Chondrocyte (in vitro differentiated cells): ENCODE measurements around the gene SNX33. TPM values are rescaled to one million over a fixed set of nuclear protein-coding genes. Genes with fewer than 3 reads are reported as not detected.

ENCODE experiments used
- DNase-seq: peaks from one replicate; pipeline ENCODE4 v3.0.0; 2021; ENCODE audit warnings: mixed read lengths, low spot score
- H3K27ac Mint-ChIP-seq: one replicate; pipeline ENCODE4 v1.8.0; 2021; ENCODE audit warnings: mild to moderate bottlenecking, moderate library complexity, mixed read lengths; ENCODE audit not compliant: unreplicated experiment
- H3K27me3 Mint-ChIP-seq: 2 replicates; pipeline ENCODE4 v1.8.0; 2021; ENCODE audit warnings: low read depth, mixed read lengths
- H3K36me3 Mint-ChIP-seq: 2 replicates; pipeline ENCODE4 v1.8.0; 2021; ENCODE audit warnings: low read depth, mixed read lengths
- H3K4me1 Mint-ChIP-seq: 2 replicates; pipeline ENCODE4 v1.8.0; 2021; ENCODE audit warnings: low read depth, mild to moderate bottlenecking, mixed read lengths
- H3K4me3 Mint-ChIP-seq: one replicate; pipeline ENCODE4 v1.8.0; 2021; ENCODE audit warnings: mild to moderate bottlenecking, moderate library complexity, mixed read lengths; ENCODE audit not compliant: unreplicated experiment
- H3K9me3 Mint-ChIP-seq: 2 replicates; pipeline ENCODE4 v1.8.0; 2021; ENCODE audit warnings: low read depth, mixed read lengths
- total RNA-seq: library from RNA; stranded (reverse); gene quantifications from 3 replicates; pipeline ENCODE4 v1.2.1, GENCODE V29; 2021
- TF ChIP-seq, protein P1 (sequence below): fragments of 200-600 bp; sonication (generic); IDR thresholded peaks from 2 replicates; pipeline ENCODE4 v1.5.0; 2021; ENCODE audit warnings: antibody characterized with exemption, mild to moderate bottlenecking, moderate library complexity

Gene SNX33
- total RNA-seq, 1 donor from 2014 or later: 31.2 TPM

DNA sequence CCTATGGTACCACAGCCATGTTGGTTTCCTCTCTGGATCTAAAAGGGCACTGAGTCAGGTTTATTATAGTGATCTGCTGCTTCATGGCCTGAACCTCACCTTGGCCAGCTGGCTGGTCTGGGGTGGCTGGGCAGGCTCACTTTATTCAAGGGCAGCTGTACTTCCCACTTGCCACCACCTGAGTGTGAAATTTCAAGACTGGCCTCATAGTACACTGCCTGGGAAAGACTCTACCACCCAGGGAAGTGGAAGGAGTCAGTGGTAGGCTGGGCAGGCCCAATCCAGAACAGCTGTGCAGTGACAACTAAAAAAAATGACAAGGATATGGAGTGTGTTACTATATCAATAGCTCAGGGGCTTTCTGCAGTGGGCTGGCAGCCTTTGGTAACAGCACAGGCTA, 30.9 kb upstream of the SNX33 start:
- Mint-ChIP-seq H3K9me3 (no peaks in the 10 kb centered on the region), H3K4me3 (no peak overlapping the region), H3K36me3 (peaks cover 29% of the 10 kb centered on the region), H3K27me3 (no peaks in the 10 kb centered on the region), H3K4me1 (peaks cover 21% of the 10 kb centered on the region), H3K27ac (no peak overlapping the region)
- TF ChIP-seq, protein P1, sequence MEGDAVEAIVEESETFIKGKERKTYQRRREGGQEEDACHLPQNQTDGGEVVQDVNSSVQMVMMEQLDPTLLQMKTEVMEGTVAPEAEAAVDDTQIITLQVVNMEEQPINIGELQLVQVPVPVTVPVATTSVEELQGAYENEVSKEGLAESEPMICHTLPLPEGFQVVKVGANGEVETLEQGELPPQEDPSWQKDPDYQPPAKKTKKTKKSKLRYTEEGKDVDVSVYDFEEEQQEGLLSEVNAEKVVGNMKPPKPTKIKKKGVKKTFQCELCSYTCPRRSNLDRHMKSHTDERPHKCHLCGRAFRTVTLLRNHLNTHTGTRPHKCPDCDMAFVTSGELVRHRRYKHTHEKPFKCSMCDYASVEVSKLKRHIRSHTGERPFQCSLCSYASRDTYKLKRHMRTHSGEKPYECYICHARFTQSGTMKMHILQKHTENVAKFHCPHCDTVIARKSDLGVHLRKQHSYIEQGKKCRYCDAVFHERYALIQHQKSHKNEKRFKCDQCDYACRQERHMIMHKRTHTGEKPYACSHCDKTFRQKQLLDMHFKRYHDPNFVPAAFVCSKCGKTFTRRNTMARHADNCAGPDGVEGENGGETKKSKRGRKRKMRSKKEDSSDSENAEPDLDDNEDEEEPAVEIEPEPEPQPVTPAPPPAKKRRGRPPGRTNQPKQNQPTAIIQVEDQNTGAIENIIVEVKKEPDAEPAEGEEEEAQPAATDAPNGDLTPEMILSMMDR: no peak
- no peak for DNase-seq

DNA sequence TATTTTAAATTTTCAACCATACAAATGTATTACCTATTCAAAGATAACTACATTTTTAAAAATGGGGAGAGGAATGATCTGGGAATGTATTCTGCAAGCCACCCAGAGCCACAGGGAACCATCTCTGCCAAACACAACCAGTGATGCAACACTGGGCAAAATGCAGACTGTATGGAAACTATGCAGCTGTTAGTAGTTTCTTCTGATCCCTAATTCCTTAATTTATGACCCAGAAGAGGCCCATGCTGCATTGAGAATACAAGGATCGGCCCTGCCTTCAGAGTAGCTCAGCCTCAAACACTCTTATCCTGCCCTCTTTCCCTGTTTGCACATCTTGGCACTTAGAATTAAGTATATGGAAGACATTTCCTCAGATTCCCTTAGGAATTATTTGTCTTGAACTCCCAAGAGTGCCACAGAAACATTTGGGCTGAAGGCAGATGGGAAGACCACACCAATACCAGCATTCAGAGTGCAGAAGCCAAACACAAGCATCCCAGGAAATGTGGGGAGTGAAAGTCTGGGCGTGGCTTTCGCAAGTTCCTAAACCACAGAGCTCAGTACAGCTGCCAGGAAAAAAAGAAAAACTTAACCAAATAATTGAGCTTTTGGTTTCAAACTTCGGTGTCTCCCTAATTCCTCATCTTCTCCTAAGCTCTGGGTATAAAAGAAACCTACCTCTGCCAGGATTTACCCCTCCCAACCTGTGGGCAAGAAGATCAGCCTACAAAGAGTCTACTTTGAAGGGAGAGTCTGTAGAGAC, 27.5 kb upstream of the SNX33 start:
- H3K27me3 Mint-ChIP-seq: no peaks in the 10 kb centered on the region
- TF ChIP-seq, protein P1: no peak
- peaks cover 15% of the 10 kb centered on the region for H3K36me3 Mint-ChIP-seq
- peak overlapping the region; percentile 66 for H3K4me3 Mint-ChIP-seq
- DNase-seq: no peak
- H3K27ac Mint-ChIP-seq: peak overlapping the region; percentile 93
- peaks cover 32% of the 10 kb centered on the region for H3K4me1 Mint-ChIP-seq
- H3K9me3 Mint-ChIP-seq: no peaks in the 10 kb centered on the region

DNA sequence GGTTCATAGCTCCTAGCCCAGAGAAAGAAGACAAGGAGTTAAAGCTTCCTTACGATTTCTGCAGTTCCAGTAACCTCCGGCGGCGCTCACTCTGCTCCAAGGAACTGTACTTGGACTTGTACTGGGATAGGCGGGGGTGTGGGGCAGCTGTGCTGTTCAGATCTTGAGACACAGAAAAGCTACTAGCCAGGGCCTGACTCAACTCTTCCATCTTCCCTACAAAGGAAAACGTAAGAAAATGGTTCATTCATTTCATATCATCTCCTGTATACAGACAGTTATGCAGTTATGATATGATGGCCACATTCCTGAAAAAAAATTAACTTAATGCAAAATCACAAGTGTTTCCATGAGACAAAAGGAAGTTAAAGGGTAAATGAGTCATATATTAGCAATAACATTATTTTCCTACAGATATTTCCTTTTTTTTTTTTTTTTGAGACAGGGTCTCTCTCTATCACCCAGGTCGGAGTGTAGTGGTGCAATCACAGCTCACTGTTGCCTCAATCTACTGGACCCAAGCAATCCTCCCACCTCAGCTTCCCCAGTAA, 26.8 kb upstream of the SNX33 start:
- H3K36me3 Mint-ChIP-seq: peaks cover 11% of the 10 kb centered on the region
- H3K9me3 Mint-ChIP-seq: no peaks in the 10 kb centered on the region
- peak; percentile 91 for DNase-seq
- TF ChIP-seq, protein P1: peak; percentile 70
- H3K4me3 Mint-ChIP-seq: peak overlapping the region; percentile 66
- H3K4me1 Mint-ChIP-seq: peaks cover 34% of the 10 kb centered on the region
- peak overlapping the region; percentile 93 for H3K27ac Mint-ChIP-seq
- H3K27me3 Mint-ChIP-seq: no peaks in the 10 kb centered on the region

DNA sequence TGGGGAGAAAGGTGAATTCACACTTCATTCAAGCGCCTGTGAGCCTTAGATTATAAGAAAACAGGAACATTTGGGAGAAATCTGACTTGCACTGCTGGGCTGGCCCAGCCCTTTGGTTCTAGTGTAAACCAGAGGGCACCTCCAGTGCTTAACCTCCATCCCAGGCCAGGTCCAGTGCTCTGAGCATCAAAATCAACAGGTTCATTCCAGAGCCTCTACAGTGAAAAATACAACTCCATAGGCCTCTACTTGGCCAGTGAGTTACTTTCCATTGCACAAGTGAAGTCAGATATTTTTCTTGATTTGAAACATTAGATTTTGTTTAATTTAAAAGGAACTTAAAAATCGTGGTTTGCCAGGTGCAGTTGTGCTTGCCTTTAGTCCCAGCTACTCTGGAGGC, 25.2 kb upstream of the SNX33 start:
- no peak for DNase-seq
- H3K27ac Mint-ChIP-seq: peak overlapping the region; percentile 86
- no peaks in the 10 kb centered on the region for H3K9me3 Mint-ChIP-seq
- peaks cover 40% of the 10 kb centered on the region for H3K4me1 Mint-ChIP-seq
- no peak overlapping the region for H3K4me3 Mint-ChIP-seq
- peaks cover 1% of the 10 kb centered on the region for H3K36me3 Mint-ChIP-seq
- TF ChIP-seq, protein P1: no peak
- no peaks in the 10 kb centered on the region for H3K27me3 Mint-ChIP-seq

DNA sequence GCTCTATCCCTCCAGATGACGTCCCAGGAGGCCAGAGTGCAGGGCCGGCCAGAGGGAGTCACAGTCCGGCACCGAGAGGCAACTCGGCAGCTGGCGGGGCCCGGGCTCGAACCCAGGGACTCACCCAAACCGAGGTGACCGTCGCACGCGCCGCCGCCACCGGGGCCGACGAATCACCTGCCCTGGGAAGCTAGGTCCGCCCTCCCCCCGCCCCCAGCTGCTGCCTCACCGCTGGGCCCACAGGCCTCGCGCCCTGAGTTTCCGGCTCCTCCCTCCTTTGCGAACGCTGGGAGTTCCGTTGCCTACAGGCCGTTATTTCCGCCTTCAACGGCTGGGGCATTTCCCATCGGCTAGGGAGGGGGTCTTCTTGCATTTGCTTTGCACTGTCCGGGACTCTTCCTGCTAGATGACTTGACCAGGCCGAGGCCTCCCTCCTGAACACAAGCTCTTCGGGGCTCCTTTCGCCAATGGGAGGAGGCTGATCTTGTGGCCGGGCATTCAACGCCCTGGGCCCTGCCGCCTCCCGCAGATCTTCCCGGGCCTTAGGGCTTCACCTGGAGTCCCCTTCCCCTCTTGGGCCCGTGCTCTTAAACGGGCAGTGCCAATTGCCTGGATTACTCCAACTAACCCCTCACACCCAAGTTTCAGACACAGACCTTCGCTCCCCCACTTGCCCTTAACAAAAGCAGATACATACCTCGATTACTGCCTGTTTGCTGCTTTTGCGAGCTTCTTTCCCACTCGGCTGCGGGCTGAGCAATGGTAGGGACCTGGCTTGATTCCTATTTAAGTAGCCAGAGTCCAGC, 22.0 kb upstream of the SNX33 start, which contains the start of gene SNUPN:
TSS of gene SNUPN (minus strand) at position 184 of the 806 bp plus-strand sequence. CDS start 4,674 bp downstream, outside the sequence.
- DNase-seq: peak; percentile 97
- TF ChIP-seq, protein P1: no peak
- Mint-ChIP-seq H3K4me1 (peaks cover 29% of the 10 kb centered on the region), H3K4me3 (peak within 1 kb of the TSS; percentile 90), H3K9me3 (no peaks in the 10 kb centered on the region), H3K27ac (peak within 1 kb of the TSS; percentile 96), H3K36me3 (no peaks in the 10 kb centered on the region), H3K27me3 (no peaks in the 10 kb centered on the region)
